ENCODE measurements around the gene LYSMD4.
A peak's percentile ranks its signal among the peaks of the same experiment; 100 is the strongest.
"Not testable (repeated sequence)": the region's sequence is repeated elsewhere in the genome, so short reads cannot be mapped to it uniquely, and the experiment has no call there.

Gene LYSMD4

DNA sequence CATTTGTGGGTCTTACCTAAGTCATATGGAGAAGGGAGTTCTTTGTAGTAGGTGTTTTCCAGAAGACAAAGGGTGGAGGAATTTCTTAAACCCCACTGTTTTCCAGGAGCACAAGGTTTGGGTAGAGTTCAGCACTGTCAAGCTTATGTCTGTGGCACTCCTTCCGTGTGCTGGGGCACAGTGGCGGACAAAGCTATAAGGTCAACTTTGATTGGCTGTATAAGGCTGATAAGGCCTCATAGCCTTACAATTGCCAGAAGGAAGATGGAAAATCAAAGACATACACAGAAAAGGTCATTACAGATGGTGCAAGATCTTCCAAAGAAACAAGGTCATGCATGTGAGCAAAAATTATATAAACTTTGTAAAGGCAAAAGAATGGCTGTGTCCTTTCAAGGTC lies 3.5 kb upstream of the LYSMD4 start:
- DNase-seq (no peak), ATAC-seq (no peak)
- peaks cover 20% of the 10 kb centered on the region for H3K4me1 Mint-ChIP-seq
- no peaks in the 10 kb centered on the region for H3K27me3 Mint-ChIP-seq
- H3K27ac Mint-ChIP-seq, result no peak overlapping the region
- no peak overlapping the region for H3K4me3 Mint-ChIP-seq
- no peaks in the 10 kb centered on the region for H3K9me3 Mint-ChIP-seq

DNA sequence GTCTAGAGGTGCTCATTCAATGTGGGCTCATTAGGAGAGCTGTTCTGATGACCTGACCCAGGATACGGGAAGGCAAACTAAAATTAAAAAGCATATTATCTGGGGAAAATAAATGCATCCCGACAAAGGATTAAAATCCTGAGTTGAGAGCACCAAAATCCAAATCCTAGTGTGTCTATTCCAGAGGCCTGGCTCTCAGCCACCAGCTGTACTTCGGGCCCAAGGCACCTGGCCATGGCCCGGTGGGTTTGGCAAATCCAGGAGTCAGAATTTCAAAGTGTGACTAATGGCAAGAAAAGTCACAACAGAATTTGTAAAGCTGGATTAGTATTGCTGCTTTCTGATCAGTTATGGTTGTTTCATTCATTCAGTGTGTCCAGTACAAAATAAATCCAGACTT lies 2.6 kb upstream of the LYSMD4 start:
- no peaks in the 10 kb centered on the region for H3K9me3 Mint-ChIP-seq
- H3K27ac Mint-ChIP-seq, result no peak overlapping the region
- no peak overlapping the region for H3K4me3 Mint-ChIP-seq

DNA sequence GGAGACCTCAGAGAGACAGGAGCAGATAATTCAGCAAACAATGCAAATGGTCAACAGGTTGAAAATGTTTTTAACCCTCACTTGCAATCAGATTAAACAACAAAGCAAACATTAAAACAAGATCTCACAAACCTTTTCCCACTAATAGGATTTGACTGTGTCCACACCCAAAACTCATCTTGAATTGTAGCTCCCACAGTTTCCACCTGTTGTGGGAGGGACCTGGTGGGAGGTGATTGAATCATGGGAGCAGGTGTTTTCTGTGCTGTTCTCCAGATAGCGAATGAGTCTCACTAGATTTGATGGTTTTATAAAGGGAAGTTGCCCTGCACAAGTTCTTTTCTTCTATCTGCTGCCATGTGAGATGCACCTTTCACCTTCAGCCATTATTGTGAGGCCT lies 1.3 kb upstream of the LYSMD4 start:
- peak overlapping the region; percentile 46 to 59 for H3K27ac Mint-ChIP-seq
- peak overlapping the region in 1 of 2 donors; percentile 41 for H3K4me3 Mint-ChIP-seq
- DNase-seq (no peak), ATAC-seq (no peak)
- no peaks in the 10 kb centered on the region for H3K27me3 Mint-ChIP-seq
- no peaks in the 10 kb centered on the region for H3K9me3 Mint-ChIP-seq
- peaks cover 27% of the 10 kb centered on the region for H3K4me1 Mint-ChIP-seq

More for the DNA sequence above, 2.6 kb upstream of the LYSMD4 start:
- Mint-ChIP-seq H3K27me3 (no peaks in the 10 kb centered on the region), H3K4me1 (peaks cover 21% of the 10 kb centered on the region)
- DNase-seq (no peak), ATAC-seq (no peak)

DNA sequence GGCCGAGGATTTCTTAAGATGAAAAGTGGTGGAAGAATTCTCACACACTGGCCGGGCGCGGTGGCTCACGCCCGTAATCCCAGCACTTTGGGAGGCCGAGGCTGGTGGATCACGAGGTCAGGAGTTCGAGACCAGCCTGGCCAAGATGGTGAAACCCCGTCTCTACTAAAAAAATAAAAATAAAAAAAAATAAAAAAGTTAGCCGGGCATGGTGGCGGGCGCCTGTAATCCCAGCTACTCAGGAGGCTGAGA lies 729 bp upstream of the LYSMD4 start:
- DNase-seq, H3K9me3 Mint-ChIP-seq, H3K27me3 Mint-ChIP-seq, ATAC-seq: not testable (repeated sequence)
- Mint-ChIP-seq H3K4me1 (peaks cover 27% of the 10 kb centered on the region), H3K27ac (peak overlapping the region; percentile 98 to 99), H3K4me3 (peak overlapping the region; percentile 89 to 92)

DNA sequence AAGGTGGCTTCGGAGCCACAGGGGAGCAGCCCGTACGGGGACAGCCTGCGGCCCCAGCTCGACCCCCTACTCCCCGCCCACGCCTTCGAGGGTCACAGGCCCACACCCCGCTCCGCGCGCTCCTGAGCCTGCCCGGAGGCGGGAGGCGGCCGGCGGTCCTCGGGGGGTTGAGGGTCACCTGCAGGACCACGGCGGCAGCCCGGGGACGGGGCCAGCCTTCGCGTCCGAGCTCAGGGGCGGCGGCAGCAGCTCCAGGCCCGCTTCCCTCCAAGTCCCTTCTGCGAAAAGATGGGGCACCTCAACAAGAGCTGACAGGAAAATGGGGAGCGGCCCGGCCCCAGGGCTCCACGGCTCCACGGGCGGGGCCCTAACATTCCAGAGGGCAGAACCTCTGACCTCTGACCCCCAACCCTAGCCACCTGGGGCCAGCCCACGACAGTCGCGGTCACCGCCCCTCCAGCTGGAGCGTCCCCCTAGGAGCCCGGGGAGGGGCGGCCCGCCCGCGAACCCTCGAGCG lies 428 bp downstream of the LYSMD4 start:
- Mint-ChIP-seq H3K27me3 (no peaks in the 10 kb centered on the region), H3K4me1 (peaks cover 27% of the 10 kb centered on the region), H3K27ac (peak overlapping the region in 1 of 2 donors; percentile 7), H3K4me3 (peak overlapping the region; percentile 70 to 76), H3K9me3 (no peaks in the 10 kb centered on the region)
- ATAC-seq (peak; percentile 54), DNase-seq (no peak)

DNA sequence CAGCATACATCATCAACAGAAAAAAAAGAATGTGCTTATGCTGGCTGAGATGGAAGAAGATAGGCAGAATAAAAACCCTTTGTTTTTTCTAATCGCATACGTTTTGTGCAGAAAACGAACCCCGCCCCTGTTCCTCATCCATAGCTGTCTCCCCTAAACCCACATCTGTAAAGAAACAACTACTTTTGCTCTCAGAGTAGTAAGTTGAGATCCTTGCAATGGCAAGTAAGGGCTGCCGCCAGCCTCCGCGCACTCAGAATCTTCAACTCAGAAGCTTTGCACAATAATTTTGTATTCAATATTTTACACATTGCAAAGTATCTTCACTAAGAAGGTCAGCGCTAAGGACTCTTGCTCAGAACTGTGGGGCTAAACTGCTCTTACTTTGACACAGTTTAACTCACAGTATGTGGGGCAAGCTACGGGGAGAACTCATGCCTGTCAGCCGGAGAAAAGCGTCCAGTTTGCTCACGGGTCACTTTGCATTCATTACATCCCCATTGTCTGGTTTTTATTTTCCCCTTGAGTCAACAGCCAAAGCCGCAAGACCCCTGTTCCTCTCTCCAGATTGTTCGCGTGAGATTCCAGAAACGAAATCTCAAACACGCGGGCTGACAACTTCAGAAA lies 1.0 kb downstream of the LYSMD4 start:
- peaks cover 27% of the 10 kb centered on the region for H3K4me1 Mint-ChIP-seq
- H3K27ac Mint-ChIP-seq, result peak overlapping the region in 1 of 2 donors; percentile 7
- peak overlapping the region; percentile 70 to 76 for H3K4me3 Mint-ChIP-seq
- no peaks in the 10 kb centered on the region for H3K27me3 Mint-ChIP-seq
- no peak for DNase-seq
- no peak for ATAC-seq
- no peaks in the 10 kb centered on the region for H3K9me3 Mint-ChIP-seq

DNA sequence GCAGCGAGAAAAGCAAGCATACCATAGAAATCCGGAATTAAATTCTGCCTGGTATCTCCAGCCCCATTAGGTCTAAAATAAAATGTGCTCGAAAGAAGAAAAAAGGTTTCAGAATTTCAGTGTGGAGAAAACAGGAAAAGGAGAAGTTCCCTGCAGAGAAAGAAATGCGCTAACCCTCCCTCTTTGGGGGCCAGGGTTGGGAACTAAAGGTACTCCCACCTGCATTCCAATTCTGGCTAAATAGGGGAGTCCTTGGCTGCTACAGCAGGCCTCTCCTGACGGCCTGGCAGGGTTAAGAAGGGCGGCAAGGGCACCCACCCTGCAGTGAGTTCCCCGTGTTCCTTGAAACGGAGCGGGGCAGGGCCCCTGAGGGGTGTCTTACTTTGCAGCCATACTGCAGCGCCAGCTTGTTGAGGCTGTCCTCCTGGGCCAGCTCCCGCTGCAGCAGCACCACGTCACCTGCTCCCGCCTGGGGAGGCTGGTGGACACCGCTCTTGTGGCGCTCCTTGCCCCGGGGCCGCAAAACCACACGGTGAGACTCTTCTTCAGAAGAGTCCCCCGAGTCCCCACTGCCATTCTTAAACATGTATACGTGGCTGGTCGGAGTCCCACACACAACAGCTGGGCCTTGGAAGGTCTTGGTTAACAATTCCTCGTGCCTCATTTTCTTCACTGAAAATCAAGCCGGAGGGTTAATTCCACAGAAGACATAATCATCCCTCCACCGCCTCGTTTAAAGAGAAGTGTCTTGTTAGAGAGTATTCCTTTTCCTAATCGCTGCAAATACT lies 1.7 kb downstream of the LYSMD4 start:
- no peak for ATAC-seq
- no peaks in the 10 kb centered on the region for H3K27me3 Mint-ChIP-seq
- H3K9me3 Mint-ChIP-seq, result no peaks in the 10 kb centered on the region
- H3K4me3 Mint-ChIP-seq, result peak overlapping the region in 1 of 2 donors; percentile 29
- no peak overlapping the region for H3K27ac Mint-ChIP-seq
- peaks cover 27% of the 10 kb centered on the region for H3K4me1 Mint-ChIP-seq
- DNase-seq, result no peak

DNA sequence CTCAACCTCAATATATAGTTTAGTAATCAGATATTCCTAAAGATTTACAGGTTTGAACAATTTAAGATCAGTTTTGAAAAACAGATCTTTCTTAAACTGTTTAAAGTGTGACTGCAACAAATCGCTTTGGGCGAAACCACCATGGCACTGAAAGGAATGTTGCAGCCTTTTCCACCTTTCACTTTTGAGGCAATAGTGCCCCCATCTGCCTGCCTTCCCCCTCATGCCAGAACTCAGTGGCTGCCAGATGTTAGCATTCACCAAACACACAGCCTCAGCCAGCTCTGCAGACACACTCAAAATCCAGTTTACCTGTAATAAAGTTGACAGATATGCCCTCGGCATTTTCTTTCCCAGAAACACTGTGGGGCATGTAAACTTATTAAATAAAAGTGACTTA lies 3.3 kb downstream of the LYSMD4 start:
- DNase-seq, result peak in 1 of 2 donors; percentile 14
- H3K27ac Mint-ChIP-seq, result no peak overlapping the region

DNA sequence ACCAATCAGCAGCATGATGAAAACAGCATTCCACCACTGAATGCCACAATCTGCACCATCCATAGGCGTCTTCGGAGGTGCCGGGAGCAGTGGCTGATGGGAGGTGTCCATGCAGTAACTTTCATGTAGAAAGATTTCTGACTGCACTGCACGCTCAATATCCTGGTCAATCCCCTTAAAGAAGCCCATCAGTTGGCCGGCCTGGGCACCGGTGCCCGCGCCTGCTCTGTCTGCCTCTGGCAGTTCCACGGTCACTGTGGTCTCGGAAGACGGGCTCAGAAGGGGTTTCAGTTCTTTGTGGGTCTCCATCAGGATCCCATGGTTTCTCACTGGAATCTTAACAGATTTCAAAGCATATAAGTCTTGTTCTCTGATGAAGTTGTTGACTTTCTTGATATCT lies 3.9 kb downstream of the LYSMD4 start:
- H3K9me3 Mint-ChIP-seq, result no peaks in the 10 kb centered on the region
- no peak overlapping the region for H3K4me3 Mint-ChIP-seq
- ATAC-seq (no peak), DNase-seq (no peak)
- H3K4me1 Mint-ChIP-seq, result peaks cover 23% of the 10 kb centered on the region
- no peaks in the 10 kb centered on the region for H3K27me3 Mint-ChIP-seq
- H3K27ac Mint-ChIP-seq, result no peak overlapping the region

More for the DNA sequence above, 3.3 kb downstream of the LYSMD4 start:
- Mint-ChIP-seq H3K27me3 (no peaks in the 10 kb centered on the region), H3K9me3 (no peaks in the 10 kb centered on the region), H3K4me1 (peaks cover 27% of the 10 kb centered on the region), H3K4me3 (no peak overlapping the region)
- ATAC-seq, result no peak

DNA sequence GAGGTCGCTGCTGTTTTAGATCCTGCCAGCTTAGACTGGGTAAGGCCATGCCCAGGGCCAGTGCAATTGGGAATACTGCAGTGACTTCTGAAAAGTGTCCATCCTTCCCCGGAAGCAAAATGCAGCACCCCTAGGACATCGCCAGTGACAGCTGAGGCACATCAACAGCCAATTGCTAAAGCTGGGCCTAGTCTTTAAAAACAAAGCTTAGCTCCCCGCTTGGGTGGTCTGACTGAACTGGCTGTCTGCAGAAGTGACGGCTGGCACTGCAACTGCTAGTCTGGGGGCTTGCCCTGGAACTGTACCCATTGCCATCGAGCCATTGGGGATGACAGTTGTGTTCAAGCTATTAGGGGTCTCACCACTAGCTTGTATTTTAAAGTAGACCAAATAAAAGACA lies 4.3 kb downstream of the LYSMD4 start:
- no peaks in the 10 kb centered on the region for H3K9me3 Mint-ChIP-seq
- no peak for ATAC-seq
- peaks cover 19% of the 10 kb centered on the region for H3K4me1 Mint-ChIP-seq
- no peak overlapping the region for H3K27ac Mint-ChIP-seq
- H3K27me3 Mint-ChIP-seq, result no peaks in the 10 kb centered on the region
- no peak overlapping the region for H3K4me3 Mint-ChIP-seq
- DNase-seq, result no peak

DNA sequence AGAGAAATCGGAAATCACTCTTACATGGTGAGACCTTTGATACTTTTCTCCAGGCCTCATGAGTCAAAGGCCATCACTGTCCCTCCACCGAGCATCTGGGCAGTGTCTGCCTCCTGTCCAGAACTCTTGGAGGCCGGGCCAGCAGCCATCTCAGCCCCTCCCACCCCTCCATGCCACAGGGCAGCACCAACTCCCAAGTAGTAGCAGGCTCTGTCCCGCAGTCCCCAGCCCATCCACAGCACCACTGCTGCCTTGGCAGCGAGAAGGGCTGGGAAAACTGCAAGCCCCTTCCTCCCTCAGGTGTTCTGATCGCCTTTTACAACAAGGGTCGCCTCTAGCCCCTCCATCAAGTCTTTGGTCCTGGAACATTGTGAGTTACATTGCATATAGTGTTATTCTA lies 5.5 kb downstream of the LYSMD4 start:
- Mint-ChIP-seq H3K27ac (no peak overlapping the region), H3K4me1 (peaks cover 14% of the 10 kb centered on the region), H3K4me3 (no peak overlapping the region), H3K27me3 (no peaks in the 10 kb centered on the region), H3K9me3 (no peaks in the 10 kb centered on the region)
- ATAC-seq, result no peak
- no peak for DNase-seq

DNA sequence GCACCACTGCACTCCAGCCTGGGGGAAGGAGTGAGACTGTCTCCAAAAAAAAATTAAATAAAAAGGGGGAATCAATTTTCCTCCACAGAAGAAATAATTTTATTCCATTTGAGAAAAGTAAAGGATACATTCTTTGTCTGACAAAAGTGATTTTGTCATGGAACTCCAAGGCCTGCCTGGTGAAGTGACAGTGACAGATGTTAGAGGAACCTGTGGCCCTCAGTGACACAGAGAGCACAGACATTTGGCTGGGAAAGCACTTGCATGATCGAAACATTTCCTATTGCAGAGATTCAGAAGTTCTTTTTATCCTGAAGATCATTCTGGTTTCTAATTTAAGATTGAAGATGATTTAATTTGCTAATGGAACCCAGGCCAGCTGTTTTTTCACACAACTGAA lies 5.9 kb downstream of the LYSMD4 start:
- ATAC-seq (no peak), DNase-seq (no peak)
- Mint-ChIP-seq H3K9me3 (no peaks in the 10 kb centered on the region), H3K4me1 (peaks cover 13% of the 10 kb centered on the region), H3K4me3 (no peak overlapping the region), H3K27me3 (no peaks in the 10 kb centered on the region), H3K27ac (no peak overlapping the region)

DNA sequence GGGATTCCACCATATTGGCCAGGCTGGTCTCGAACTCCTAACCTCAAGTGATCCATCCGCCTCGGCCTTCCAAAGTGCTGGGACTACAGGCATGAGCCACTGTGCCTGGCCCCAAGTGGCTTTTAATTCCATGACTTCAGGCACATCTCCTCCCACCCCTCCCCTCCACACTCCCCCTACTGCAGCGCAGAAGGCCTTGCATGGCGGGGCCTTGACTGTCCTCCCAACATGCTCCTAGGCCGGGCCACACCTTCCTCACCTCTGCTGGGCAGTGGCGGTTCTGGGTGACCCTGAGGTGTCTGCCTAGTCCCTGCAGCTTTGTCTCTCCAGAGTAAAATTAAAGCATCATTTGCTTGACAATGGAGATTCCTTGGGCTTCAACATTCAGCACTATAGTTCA lies 6.9 kb downstream of the LYSMD4 start:
- Mint-ChIP-seq H3K27me3 (no peaks in the 10 kb centered on the region), H3K27ac (no peak overlapping the region), H3K4me1 (peaks cover 11% of the 10 kb centered on the region), H3K4me3 (no peak overlapping the region), H3K9me3 (no peaks in the 10 kb centered on the region)
- no peak for DNase-seq
- no peak for ATAC-seq

DNA sequence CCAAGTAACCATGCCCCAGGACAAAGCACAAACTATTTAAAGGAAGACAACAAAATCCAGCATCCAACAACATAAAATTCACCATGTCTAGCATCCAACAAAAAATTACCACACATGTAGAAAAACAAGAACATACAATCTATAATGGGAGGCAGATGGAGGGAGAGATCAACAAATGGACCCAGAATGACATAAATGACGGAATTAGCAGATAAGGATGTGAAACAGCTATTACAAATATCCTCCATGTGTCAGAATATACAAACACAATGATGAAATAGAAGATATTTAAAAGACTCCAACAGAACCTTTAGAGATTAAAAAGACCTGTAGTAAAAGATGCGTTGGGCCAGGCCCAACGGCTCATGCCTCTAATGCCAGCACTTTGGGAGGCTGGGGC lies 10.8 kb downstream of the LYSMD4 start:
- Mint-ChIP-seq H3K27me3 (no peaks in the 10 kb centered on the region), H3K4me1 (peaks cover 45% of the 10 kb centered on the region), H3K27ac (no peak overlapping the region), H3K4me3 (no peak overlapping the region), H3K9me3 (no peaks in the 10 kb centered on the region)
- DNase-seq (no peak), ATAC-seq (no peak)

DNA sequence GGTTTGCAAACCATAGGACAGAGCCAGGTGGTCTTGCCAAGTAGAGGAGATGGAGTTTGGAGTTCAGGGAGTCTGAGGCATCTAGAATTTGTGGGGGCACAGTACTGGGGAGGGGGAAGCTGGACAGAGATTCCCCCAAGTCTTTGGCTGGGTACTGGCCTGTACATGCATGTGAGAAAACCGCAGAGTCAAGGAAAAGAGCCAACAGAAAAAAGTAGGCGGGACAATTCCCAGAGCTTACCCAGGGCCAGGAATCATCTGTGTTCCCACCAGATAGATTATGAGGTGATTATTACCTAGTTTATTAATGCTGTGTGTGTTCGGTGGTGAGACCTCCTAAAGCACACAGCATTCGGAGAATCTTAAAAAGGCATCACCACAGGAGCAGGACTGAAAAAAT lies 11.3 kb downstream of the LYSMD4 start:
- peak overlapping the region; percentile 55 to 80 for H3K27ac Mint-ChIP-seq
- ATAC-seq (no peak), DNase-seq (no peak)
- H3K4me3 Mint-ChIP-seq, result no peak overlapping the region
- no peaks in the 10 kb centered on the region for H3K27me3 Mint-ChIP-seq
- no peaks in the 10 kb centered on the region for H3K9me3 Mint-ChIP-seq
- peaks cover 49% of the 10 kb centered on the region for H3K4me1 Mint-ChIP-seq

DNA sequence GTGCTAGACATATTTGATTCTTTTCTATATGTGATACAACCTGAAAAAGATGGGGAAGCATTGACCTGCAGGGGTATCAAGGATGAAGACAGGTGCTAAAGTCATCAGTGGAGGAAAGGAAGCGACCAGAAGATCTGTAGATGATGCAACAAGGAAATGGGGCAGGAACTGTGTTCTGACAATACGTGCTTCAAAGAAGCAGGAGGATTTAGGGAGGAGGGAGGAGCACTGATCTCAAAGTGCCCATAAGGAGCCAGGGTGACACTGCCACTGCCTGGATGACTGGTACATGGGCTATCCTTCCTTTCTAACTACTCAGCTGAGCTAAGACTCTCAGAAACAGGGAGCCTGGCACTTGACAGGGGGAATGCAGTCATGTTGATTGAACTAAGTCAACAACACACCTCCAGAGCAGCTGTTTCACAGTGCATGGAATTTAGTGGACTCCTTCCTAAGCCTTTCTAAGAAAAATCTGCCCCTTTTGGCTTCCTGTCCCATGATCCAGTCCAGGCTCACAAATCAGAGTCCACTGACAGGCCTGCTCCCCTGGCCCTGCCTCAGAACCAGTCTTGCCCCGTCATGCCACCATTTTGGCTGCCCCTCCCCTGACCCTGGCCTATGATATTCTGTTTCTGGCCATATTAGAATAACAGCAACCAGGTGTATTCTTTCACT lies 12.0 kb downstream of the LYSMD4 start:
- H3K9me3 Mint-ChIP-seq, result no peaks in the 10 kb centered on the region
- peak in 1 of 2 donors; percentile 15 for DNase-seq
- peak overlapping the region; percentile 66 to 77 for H3K4me3 Mint-ChIP-seq
- H3K27me3 Mint-ChIP-seq, result no peaks in the 10 kb centered on the region
- peak overlapping the region; percentile 55 to 91 for H3K27ac Mint-ChIP-seq
- peak; percentile 32 for ATAC-seq
- peaks cover 49% of the 10 kb centered on the region for H3K4me1 Mint-ChIP-seq
